GM23338 (cell line): ENCODE data around the gene DHRSX. TPM values are rescaled to one million over a fixed set of nuclear protein-coding genes. Genes with fewer than 3 reads are reported as not detected.
"Not testable (repeated sequence)": the region's sequence is repeated elsewhere in the genome, so short reads cannot be mapped to it uniquely, and the experiment has no call there.

ENCODE experiments used
- ATAC-seq: fragments of 200-7000 bp; cut with Tn5 transposase; 3 replicates; pipeline ENCODE4 v1.9.1; 2020
- DNase-seq: peaks from one replicate; pipeline ENCODE4 v3.0.0-alpha.2; 2015; ENCODE audit warnings: low spot score
- H2AFZ ChIP-seq: fragments of 200-600 bp; sonication (generic); 2 replicates; pipeline ENCODE4 v1.8.0; 2016; ENCODE audit warnings: antibody characterized with exemption, mild to moderate bottlenecking, moderate library complexity
- H3F3A ChIP-seq: fragments of 200-600 bp; sonication (generic); replicated peaks from 2 replicates; pipeline ENCODE4 v1.8.0; 2017; ENCODE audit warnings: antibody characterized with exemption, mixed run types, low read depth
- H3K27ac ChIP-seq: fragments of 200-600 bp; sonication (generic); 2 replicates; pipeline ENCODE4 v1.6.1; 2016; ENCODE audit warnings: low read depth
- H3K27me3 ChIP-seq: fragments of 200-600 bp; sonication (generic); 2 replicates; pipeline ENCODE4 v1.8.0; 2016; ENCODE audit warnings: mild to moderate bottlenecking, mixed run types, moderate library complexity; ENCODE audit not compliant: insufficient read depth
- H3K36me3 ChIP-seq: fragments of 200-600 bp; sonication (generic); 2 replicates; pipeline ENCODE4 v1.8.0; 2016; ENCODE audit warnings: mild to moderate bottlenecking; ENCODE audit not compliant: insufficient read depth
- H3K4me1 ChIP-seq: fragments of 200-600 bp; sonication (generic); 2 replicates; pipeline ENCODE4 v1.8.0; 2016; ENCODE audit warnings: mild to moderate bottlenecking, moderate library complexity; ENCODE audit not compliant: insufficient read depth
- H3K4me2 ChIP-seq: fragments of 200-600 bp; sonication (generic); 2 replicates; pipeline ENCODE4 v1.7.1; 2017; ENCODE audit warnings: mixed run types
- H3K4me3 ChIP-seq: fragments of 200-600 bp; sonication (generic); 2 replicates; pipeline ENCODE4 v1.6.1; 2016; ENCODE audit warnings: mixed run types
- H3K79me2 ChIP-seq: fragments of 200-600 bp; sonication (generic); replicated peaks from 2 replicates; pipeline ENCODE4 v1.8.0; 2017; ENCODE audit warnings: mild to moderate bottlenecking; ENCODE audit not compliant: insufficient read depth
- H3K9me2 ChIP-seq: fragments of 200-600 bp; sonication (generic); 2 replicates; pipeline ENCODE4 v1.8.0; 2017; ENCODE audit not compliant: insufficient read depth
- H4K20me1 ChIP-seq: fragments of 200-600 bp; sonication (generic); replicated peaks from 2 replicates; pipeline ENCODE4 v1.8.0; 2017; ENCODE audit warnings: mild to moderate bottlenecking; ENCODE audit not compliant: insufficient read depth
- H3K27ac Mint-ChIP-seq: 2 replicates; pipeline ENCODE4 v1.8.0; 2020; ENCODE audit warnings: inconsistent platforms, mild to moderate bottlenecking, moderate library complexity, mixed read lengths
- H3K27me3 Mint-ChIP-seq: 3 replicates; pipeline ENCODE4 v1.8.0; 2022; ENCODE audit warnings: low read depth, mild to moderate bottlenecking, moderate library complexity, mixed read lengths, inconsistent platforms; ENCODE audit not compliant: insufficient read depth, poor library complexity
- H3K36me3 Mint-ChIP-seq: 3 replicates; pipeline ENCODE4 v1.8.0; 2021; ENCODE audit warnings: low read depth, mild to moderate bottlenecking, inconsistent platforms, moderate library complexity, mixed read lengths
- H3K4me1 Mint-ChIP-seq: 3 replicates; pipeline ENCODE4 v1.8.0; 2020; ENCODE audit warnings: mild to moderate bottlenecking, inconsistent platforms, mixed read lengths
- H3K4me3 Mint-ChIP-seq: 3 replicates; pipeline ENCODE4 v1.8.0; 2021; ENCODE audit warnings: moderate library complexity, mild to moderate bottlenecking, inconsistent platforms, mixed read lengths
- H3K9me3 Mint-ChIP-seq: 3 replicates; pipeline ENCODE4 v1.8.0; 2020; ENCODE audit warnings: moderate library complexity, mild to moderate bottlenecking, inconsistent platforms, mixed read lengths
- CREB1 ChIP-seq: fragments of 250-450 bp; sonication (Bioruptor Pico); IDR thresholded peaks from 2 replicates; pipeline ENCODE4 v1.5.0; 2020; ENCODE audit warnings: low read depth, mild to moderate bottlenecking, moderate library complexity
- EZH2 ChIP-seq: fragments of 200-600 bp; sonication (generic); IDR thresholded peaks from one replicate; pipeline ENCODE4 v1.8.0; 2017; ENCODE audit warnings: antibody characterized with exemption, mild to moderate bottlenecking, low read depth; ENCODE audit not compliant: unreplicated experiment
- EZH2phosphoT487 ChIP-seq: fragments of 200-600 bp; sonication (generic); IDR thresholded peaks from one replicate; pipeline ENCODE4 v1.8.1; 2018; ENCODE audit warnings: antibody characterized with exemption; ENCODE audit not compliant: unreplicated experiment
- JUNB ChIP-seq: IDR thresholded peaks from one replicate; pipeline ENCODE4 v1.6.1; 2016; ENCODE audit warnings: antibody characterized with exemption; ENCODE audit not compliant: unreplicated experiment
- NANOG ChIP-seq: IDR thresholded peaks from 2 replicates; pipeline ENCODE4 v1.6.1; 2016; ENCODE audit warnings: antibody characterized with exemption, borderline replicate concordance
- ZNF114 ChIP-seq: fragments of 250-450 bp; sonication (Bioruptor Pico); IDR thresholded peaks from 2 replicates; pipeline ENCODE4 v1.5.0; 2020; ENCODE audit warnings: mild to moderate bottlenecking, moderate library complexity
- ZNF331 ChIP-seq: fragments of 250-450 bp; sonication (Bioruptor Pico); IDR thresholded peaks from 2 replicates; pipeline ENCODE4 v1.5.0; 2020; ENCODE audit warnings: low read depth, mild to moderate bottlenecking, moderate library complexity
- ZNF462 ChIP-seq: fragments of 250-450 bp; sonication (Bioruptor Pico); IDR thresholded peaks from 2 replicates; pipeline ENCODE4 v1.5.0; 2020; ENCODE audit warnings: mild to moderate bottlenecking, moderate library complexity
- polyA plus RNA-seq: library from polyadenylated mRNA; unstranded; fragments of >200 nt; fragmentation: Nextera tagmentation; extraction: Ambion mirVana; gene quantifications from 2 replicates; pipeline ENCODE4 v1.2.1, GENCODE V29; 2016
- total RNA-seq: library from RNA; depleted of rRNA; stranded (reverse); fragments of >200 nt; shearing (Covaris generic); gene quantifications from 2 replicates; pipeline ENCODE4 v1.2.3, GENCODE V29; 2014

DHRSX gene
- total and polyA plus RNA-seq, 2 experiments from 2014 or later: 33.9 to 43.0 TPM

GRCh38 chrX:2419418-2419817 lies 81.4 kb downstream of the DHRSX start:
- H3K79me2 ChIP-seq: peaks cover 29% of the 10 kb centered on the region
- not testable (repeated sequence) for H3K27me3 ChIP-seq, H3K9me3 Mint-ChIP-seq, H3K4me3 Mint-ChIP-seq, DNase-seq, H4K20me1 ChIP-seq, H3K4me1 Mint-ChIP-seq, H3K4me3 ChIP-seq, H3K4me1 ChIP-seq, H3F3A ChIP-seq, ATAC-seq, H3K36me3 ChIP-seq, H3K27ac Mint-ChIP-seq, H3K27me3 Mint-ChIP-seq, H3K4me2 ChIP-seq, H2AFZ ChIP-seq, H3K27ac ChIP-seq
- peaks cover 30% of the 10 kb centered on the region for H3K9me2 ChIP-seq
- H3K36me3 Mint-ChIP-seq: peaks cover 30% of the 10 kb centered on the region

DNA sequence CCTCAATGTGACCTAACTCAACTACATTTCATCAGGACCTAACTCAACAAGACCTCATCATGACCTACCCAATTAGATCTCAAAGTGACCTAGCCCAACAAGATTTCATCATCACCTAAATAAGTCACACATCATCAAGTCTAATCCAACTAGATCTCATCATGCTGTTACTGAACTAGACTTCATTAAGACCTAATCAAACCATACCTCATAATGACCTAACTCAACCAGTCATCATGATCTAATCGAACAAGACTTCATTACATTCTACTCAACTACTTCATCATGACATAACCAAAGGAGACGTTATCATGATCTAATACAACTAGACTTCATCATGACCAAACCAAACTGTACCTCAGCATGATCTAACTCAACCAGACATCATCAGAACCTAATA lies 82.8 kb downstream of the DHRSX start:
- H3K4me1 ChIP-seq: no peaks in the 10 kb centered on the region
- no peaks in the 10 kb centered on the region for H3K27me3 ChIP-seq
- Mint-ChIP-seq H3K4me3 (no peak overlapping the region), H3K4me1 (peaks cover 8% of the 10 kb centered on the region), H3K27ac (no peak overlapping the region), H3K27me3 (no peaks in the 10 kb centered on the region), H3K36me3 (peaks cover 18% of the 10 kb centered on the region), H3K9me3 (no peaks in the 10 kb centered on the region; the same call in 2 of the 3 replicates)
- ATAC-seq (no peak), DNase-seq (no peak)
- no peak overlapping the region for H3K27ac ChIP-seq
- TF ChIP-seq ZNF331 (CRISPR knock-in tag) (no peak), NANOG (no peak), JUNB (no peak), CREB1 (CRISPR knock-in tag) (no peak), EZH2phosphoT487 (no peak), EZH2 (no peak), ZNF114 (no peak), ZNF462 (CRISPR knock-in tag) (no peak)
- H4K20me1 ChIP-seq: no peaks in the 10 kb centered on the region
- H3K36me3 ChIP-seq: no peaks in the 10 kb centered on the region; the same call in 1 of the 2 replicates
- no peak overlapping the region for H3K4me2 ChIP-seq
- H2AFZ ChIP-seq: no peak overlapping the region
- H3K9me2 ChIP-seq: peaks cover 39% of the 10 kb centered on the region
- no peaks in the 10 kb centered on the region for H3F3A ChIP-seq
- no peak overlapping the region for H3K4me3 ChIP-seq
- H3K79me2 ChIP-seq: peaks cover 34% of the 10 kb centered on the region
